ENCODE results near the gene TPPP2.

Gene TPPP2

GRCh38 chr14:21074398-21075272 is 44.6 kb downstream of the TPPP2 start:
- TF ChIP-seq EZH2phosphoT487 (IDR thresholded peaks at IDR 0.05; ENCODE audit: borderline replicate concordance) (no peak), CTCF (conservative IDR thresholded peaks at IDR 0.05; ENCODE audit: low read length) (no peak)
- Histone ChIP-seq H3F3A (ENCODE audit: low read depth) (no peaks in the 10 kb centered on the region), H4K20me1 (ENCODE audit: insufficient read depth, low read length, poor library complexity, severe bottlenecking) (no peaks in the 10 kb centered on the region), H3K36me3 (ENCODE audit: insufficient read depth, low read length) (no peaks in the 10 kb centered on the region), H3K9me2 (replicated peaks; ENCODE audit: low read depth, low read length) (no peaks in the 10 kb centered on the region), H3K27me3 (ENCODE audit: insufficient read depth, low read length, poor library complexity, severe bottlenecking) (no peaks in the 10 kb centered on the region), H2AFZ (ENCODE audit: low read length) (no peak overlapping the region), H3K9me3 (ENCODE audit: insufficient read depth, low read depth, low read length) (no peaks in the 10 kb centered on the region), H3K4me3 (ENCODE audit: low read length, poor library complexity, severe bottlenecking) (no peak overlapping the region), H3K4me2 (ENCODE audit: low read depth, low read length, poor library complexity, severe bottlenecking) (no peak overlapping the region), H3K4me1 (ENCODE audit: insufficient read depth, low read length, poor library complexity, severe bottlenecking) (peaks cover 25% of the 10 kb centered on the region), H3K79me2 (ENCODE audit: insufficient read depth, low read length) (no peaks in the 10 kb centered on the region), H3K9ac (ENCODE audit: low read depth, low read length, poor library complexity, severe bottlenecking) (no peak overlapping the region)

- Histone ChIP-seq H3K79me2 (ENCODE audit: insufficient read depth, low read length) (no peaks in the 10 kb centered on the region), H3K36me3 (ENCODE audit: insufficient read depth, low read length) (no peaks in the 10 kb centered on the region), H2AFZ (ENCODE audit: low read length) (no peak overlapping the region), H3K4me3 (ENCODE audit: low read length, poor library complexity, severe bottlenecking) (no peak overlapping the region), H3K9me2 (replicated peaks; ENCODE audit: low read depth, low read length) (no peaks in the 10 kb centered on the region), H3K4me1 (ENCODE audit: insufficient read depth, low read length, poor library complexity, severe bottlenecking) (peaks cover 19% of the 10 kb centered on the region), H3K9me3 (ENCODE audit: insufficient read depth, low read depth, low read length) (no peaks in the 10 kb centered on the region), H3K9ac (ENCODE audit: low read depth, low read length, poor library complexity, severe bottlenecking) (no peak overlapping the region), H3K4me2 (ENCODE audit: low read depth, low read length, poor library complexity, severe bottlenecking) (no peak overlapping the region), H4K20me1 (ENCODE audit: insufficient read depth, low read length, poor library complexity, severe bottlenecking) (no peaks in the 10 kb centered on the region), H3K27me3 (ENCODE audit: insufficient read depth, low read length, poor library complexity, severe bottlenecking) (no peaks in the 10 kb centered on the region), H3F3A (ENCODE audit: low read depth) (no peaks in the 10 kb centered on the region)
- TF ChIP-seq CTCF (conservative IDR thresholded peaks at IDR 0.05; ENCODE audit: low read length) (no peak), EZH2phosphoT487 (IDR thresholded peaks at IDR 0.05; ENCODE audit: borderline replicate concordance) (no peak)
These were observed 45.9 kb downstream of the TPPP2 start for GRCh38 chr14:21075719-21076437.

- TF ChIP-seq EZH2phosphoT487 (IDR thresholded peaks at IDR 0.05; ENCODE audit: borderline replicate concordance) = no peak
- TF ChIP-seq CTCF (conservative IDR thresholded peaks at IDR 0.05; ENCODE audit: low read length) = no peak
- Histone ChIP-seq H3K9me3 (ENCODE audit: insufficient read depth, low read depth, low read length) (no peaks in the 10 kb centered on the region), H2AFZ (ENCODE audit: low read length) (no peak overlapping the region), H3K9ac (ENCODE audit: low read depth, low read length, poor library complexity, severe bottlenecking) (no peak overlapping the region), H4K20me1 (ENCODE audit: insufficient read depth, low read length, poor library complexity, severe bottlenecking) (no peaks in the 10 kb centered on the region), H3K27me3 (ENCODE audit: insufficient read depth, low read length, poor library complexity, severe bottlenecking) (no peaks in the 10 kb centered on the region), H3F3A (ENCODE audit: low read depth) (no peaks in the 10 kb centered on the region), H3K4me3 (ENCODE audit: low read length, poor library complexity, severe bottlenecking) (no peak overlapping the region), H3K79me2 (ENCODE audit: insufficient read depth, low read length) (no peaks in the 10 kb centered on the region), H3K9me2 (replicated peaks; ENCODE audit: low read depth, low read length) (no peaks in the 10 kb centered on the region), H3K4me2 (ENCODE audit: low read depth, low read length, poor library complexity, severe bottlenecking) (no peak overlapping the region), H3K4me1 (ENCODE audit: insufficient read depth, low read length, poor library complexity, severe bottlenecking) (peaks cover 5% of the 10 kb centered on the region), H3K36me3 (ENCODE audit: insufficient read depth, low read length) (no peaks in the 10 kb centered on the region)
These were observed 47.7 kb downstream of the TPPP2 start for GRCh38 chr14:21077672-21078071.
